Mesodermal cell (in vitro differentiated cells): Measurements from ENCODE around the gene CELA3A.

Experiments used
- H3K27ac ChIP-seq: 2 replicates; pipeline ENCODE4 v1.7.0; 2013; ENCODE audit warnings: mild to moderate bottlenecking, low read depth, low read length, moderate library complexity; ENCODE audit not compliant: severe bottlenecking
- H3K36me3 ChIP-seq: 2 replicates; pipeline ENCODE4 v1.7.1; 2013; ENCODE audit warnings: mild to moderate bottlenecking, low read length, moderate library complexity; ENCODE audit not compliant: control insufficient read depth, insufficient read depth
- H3K4me1 ChIP-seq: one replicate; pipeline ENCODE4 v1.7.1; 2013; ENCODE audit warnings: mild to moderate bottlenecking, low read length; ENCODE audit not compliant: insufficient read depth, control insufficient read depth, poor library complexity, severe bottlenecking
- H3K4me3 ChIP-seq: 2 replicates; pipeline ENCODE4 v1.7.0; 2013; ENCODE audit warnings: low read length, control low read depth, mild to moderate bottlenecking; ENCODE audit not compliant: insufficient read depth, poor library complexity, severe bottlenecking; ENCODE audit errors: extremely low read depth
- H3K9me3 ChIP-seq: 2 replicates; pipeline ENCODE4 v1.7.1; 2013; ENCODE audit warnings: mild to moderate bottlenecking, low read length, moderate library complexity; ENCODE audit not compliant: control insufficient read depth
- WGBS, 2 experiments: methylation state at CpG; one replicate each; pipeline ENCODE4 v1.1.5; 2013; ENCODE audit warnings: missing lambda C conversion rate in 2 of 2; ENCODE audit not compliant: insufficient coverage in 2 of 2; 5-methylcytosine and 5-hydroxymethylcytosine counted together

Gene CELA3A

GRCh38 chr1:22039594-22040285 is 38.3 kb downstream of the CELA3A start:
- Histone ChIP-seq H3K4me3 (no peak overlapping the region), H3K4me1 (peaks cover 11% of the 10 kb centered on the region), H3K9me3 (no peaks in the 10 kb centered on the region), H3K27ac (no peak overlapping the region), H3K36me3 (no peaks in the 10 kb centered on the region)
- WGBS, 2 experiments, result 58 to 73% methylated on average over 4 of the region's 6 CpGs

DNA sequence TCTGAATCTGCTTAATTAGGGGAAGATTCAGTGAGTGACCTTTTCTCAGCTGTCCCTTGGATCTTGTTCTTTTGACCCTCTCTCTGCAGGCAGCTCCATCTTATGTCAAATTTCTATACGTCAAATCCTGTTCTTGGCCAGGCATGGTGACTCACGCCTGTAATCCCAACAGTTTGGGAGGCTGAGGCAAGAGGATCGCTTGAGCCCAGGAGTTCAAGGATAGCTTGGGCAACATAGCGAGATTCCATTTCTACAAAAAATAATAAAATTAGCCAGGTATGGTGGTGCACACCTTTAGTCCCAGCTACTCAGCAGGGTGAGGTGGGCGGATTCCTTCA is 38.8 kb downstream of the CELA3A start:
- Histone ChIP-seq H3K27ac (no peak overlapping the region), H3K9me3 (no peaks in the 10 kb centered on the region), H3K4me3 (no peak overlapping the region), H3K4me1 (peaks cover 14% of the 10 kb centered on the region), H3K36me3 (no peaks in the 10 kb centered on the region)
- 97 to 100% methylated on average over 3 of the region's 5 CpGs for WGBS, 2 experiments

DNA sequence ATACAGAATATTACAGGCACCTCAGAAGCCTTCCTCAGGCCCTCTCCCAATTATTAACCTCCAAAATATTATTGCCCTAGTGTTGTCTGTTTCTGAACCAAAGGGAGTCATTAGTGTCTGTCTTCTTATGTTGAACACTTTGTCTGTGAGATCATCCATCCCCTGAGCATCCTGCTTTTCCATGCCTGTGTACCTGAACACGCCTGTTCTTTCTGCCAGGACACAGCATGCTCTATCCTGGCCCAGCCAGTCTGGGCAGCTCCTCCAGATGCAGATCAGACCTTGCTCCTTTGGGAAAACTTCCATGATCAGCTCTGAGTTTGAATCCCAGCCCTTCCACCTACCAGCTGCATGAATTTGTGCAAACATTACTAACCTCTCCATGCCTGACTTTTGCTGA is 40.0 kb downstream of the CELA3A start:
- no peak overlapping the region for H3K4me3 ChIP-seq
- peaks cover 14% of the 10 kb centered on the region for H3K4me1 ChIP-seq
- no peaks in the 10 kb centered on the region for H3K36me3 ChIP-seq
- H3K9me3 ChIP-seq, result peaks cover 7% of the 10 kb centered on the region
- no peak overlapping the region for H3K27ac ChIP-seq
- 67 to 92% methylated on average over 1 of the region's 1 CpG for WGBS, 2 experiments

DNA sequence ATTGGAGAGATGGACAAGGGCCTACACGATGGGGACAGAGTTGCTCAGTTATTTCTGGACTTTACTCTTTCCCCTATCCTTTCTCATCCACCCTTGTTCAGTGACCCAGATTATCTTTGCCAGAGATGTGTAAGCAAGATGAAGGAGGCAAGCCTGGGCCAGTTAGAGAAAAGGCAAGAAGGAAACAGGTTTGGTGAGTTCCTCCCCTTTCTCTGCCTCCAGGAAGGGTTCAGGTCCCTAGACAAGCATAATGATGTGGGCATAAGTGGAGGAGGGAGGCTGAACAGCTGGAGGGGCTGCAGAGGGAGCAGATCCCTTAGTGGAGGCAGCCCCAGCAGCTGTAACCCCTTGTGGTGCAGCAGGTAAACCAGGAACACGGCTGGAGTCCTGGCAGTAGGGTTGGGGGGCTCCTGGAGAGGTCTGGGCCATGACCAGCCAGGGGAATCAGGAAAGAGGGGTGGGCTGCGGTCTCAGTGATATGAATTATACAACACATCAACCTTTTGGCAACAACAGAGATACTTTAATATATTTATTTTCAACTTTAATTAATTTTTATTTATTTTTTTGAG is 41.8 kb downstream of the CELA3A start:
- no CpG with 5 or more reads among the region's 3 CpGs for WGBS, 2 experiments
- no peak overlapping the region for H3K27ac ChIP-seq
- H3K4me1 ChIP-seq, result peaks cover 14% of the 10 kb centered on the region

DNA sequence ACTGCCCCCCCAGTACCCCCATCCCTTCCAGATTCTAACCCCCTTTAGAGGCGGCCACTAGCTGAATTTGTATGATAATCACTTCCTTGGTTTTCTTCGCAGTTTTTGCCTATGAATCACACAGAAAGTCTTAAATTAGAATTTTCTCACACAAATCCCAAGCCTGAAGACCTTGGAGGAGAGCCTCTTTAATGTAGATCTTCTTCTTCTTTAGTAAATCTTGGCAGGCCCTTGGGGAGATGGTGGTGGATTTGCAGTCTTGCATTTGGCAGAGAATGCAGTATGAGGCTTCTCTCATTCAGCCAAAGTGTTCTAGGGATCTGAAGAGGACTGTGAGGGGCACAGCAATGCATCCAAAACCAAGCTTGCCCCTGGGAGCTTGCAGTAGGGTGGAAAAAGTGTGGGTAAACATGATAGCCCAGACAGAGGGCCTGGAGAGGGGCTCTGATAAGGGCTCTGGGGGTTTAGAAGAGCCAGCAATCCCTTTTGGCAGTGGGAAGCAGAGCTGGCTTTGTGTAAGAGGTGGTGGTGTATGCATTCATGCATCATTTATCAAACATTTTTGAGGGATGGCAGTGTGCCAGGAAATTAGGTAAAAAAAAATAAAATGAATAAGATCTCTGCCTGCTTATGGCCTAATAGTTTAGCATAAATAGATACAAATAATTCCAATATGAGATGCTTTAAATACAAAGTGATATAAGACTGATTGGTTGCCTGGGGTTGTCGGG is 43.4 kb downstream of the CELA3A start:
- H3K36me3 ChIP-seq, result no peaks in the 10 kb centered on the region
- no peak overlapping the region for H3K4me3 ChIP-seq
- peaks cover 7% of the 10 kb centered on the region for H3K9me3 ChIP-seq
- H3K27ac ChIP-seq, result no peak overlapping the region
- peaks cover 11% of the 10 kb centered on the region for H3K4me1 ChIP-seq
- WGBS, 2 experiments, result 88 to 100% methylated on average over 1 of the region's 3 CpGs

More for the DNA sequence above, 41.8 kb downstream of the CELA3A start:
- Histone ChIP-seq H3K36me3 (no peaks in the 10 kb centered on the region), H3K9me3 (peaks cover 7% of the 10 kb centered on the region), H3K4me3 (no peak overlapping the region)

DNA sequence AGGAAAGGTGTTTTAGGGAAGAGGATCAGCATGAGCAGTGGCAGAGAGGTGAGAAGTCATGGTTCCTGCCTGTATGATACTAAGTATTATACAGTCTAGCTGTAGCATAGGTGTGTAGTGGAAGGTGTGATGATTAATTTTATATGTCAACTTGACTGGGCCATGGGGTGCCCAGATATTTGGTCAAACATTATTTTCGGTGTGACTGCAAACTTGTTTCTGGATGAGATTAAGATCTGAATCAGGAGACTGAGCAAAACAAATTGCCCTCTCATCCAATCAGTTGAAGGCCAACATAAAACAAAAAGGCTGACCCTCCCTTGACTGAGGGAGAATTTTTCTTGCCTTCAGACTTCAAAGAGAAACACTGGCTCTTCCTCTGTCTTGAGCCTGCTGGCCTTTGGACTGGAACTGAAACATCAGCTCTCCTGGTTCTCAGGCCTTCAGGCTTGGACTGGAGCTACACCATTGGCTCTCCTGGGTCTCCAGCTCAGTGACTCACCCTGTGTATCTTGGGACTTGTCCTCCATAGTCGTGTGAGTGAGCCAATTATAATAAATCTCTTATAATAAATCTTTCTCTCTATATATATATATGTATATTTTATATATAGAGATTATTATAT is 44.3 kb downstream of the CELA3A start:
- no peak overlapping the region for H3K4me3 ChIP-seq
- no peaks in the 10 kb centered on the region for H3K36me3 ChIP-seq
- H3K9me3 ChIP-seq, result peaks cover 7% of the 10 kb centered on the region
- H3K4me1 ChIP-seq, result peaks cover 6% of the 10 kb centered on the region
- H3K27ac ChIP-seq, result no peak overlapping the region
- WGBS, 2 experiments, result no CpG with 5 or more reads among the region's 2 CpGs

- H3K4me1 ChIP-seq, result peaks cover 6% of the 10 kb centered on the region
- peaks cover 7% of the 10 kb centered on the region for H3K9me3 ChIP-seq
- H3K4me3 ChIP-seq, result no peak overlapping the region
- no peaks in the 10 kb centered on the region for H3K36me3 ChIP-seq
- 83 to 88% methylated on average over 6 to 7 of the region's 8 CpGs for WGBS, 2 experiments
- H3K27ac ChIP-seq, result no peak overlapping the region
Measured at GRCh38 chr1:22048351-22049192, 47.1 kb downstream of the CELA3A start.

- WGBS, 2 experiments, result 80 to 100% methylated on average over 2 of the region's 3 CpGs
- Histone ChIP-seq H3K4me1 (no peaks in the 10 kb centered on the region), H3K36me3 (peaks cover 11% of the 10 kb centered on the region), H3K27ac (no peak overlapping the region), H3K9me3 (peaks cover 6% of the 10 kb centered on the region), H3K4me3 (no peak overlapping the region)
Measured at GRCh38 chr1:22050330-22050729, 48.9 kb downstream of the CELA3A start.

DNA sequence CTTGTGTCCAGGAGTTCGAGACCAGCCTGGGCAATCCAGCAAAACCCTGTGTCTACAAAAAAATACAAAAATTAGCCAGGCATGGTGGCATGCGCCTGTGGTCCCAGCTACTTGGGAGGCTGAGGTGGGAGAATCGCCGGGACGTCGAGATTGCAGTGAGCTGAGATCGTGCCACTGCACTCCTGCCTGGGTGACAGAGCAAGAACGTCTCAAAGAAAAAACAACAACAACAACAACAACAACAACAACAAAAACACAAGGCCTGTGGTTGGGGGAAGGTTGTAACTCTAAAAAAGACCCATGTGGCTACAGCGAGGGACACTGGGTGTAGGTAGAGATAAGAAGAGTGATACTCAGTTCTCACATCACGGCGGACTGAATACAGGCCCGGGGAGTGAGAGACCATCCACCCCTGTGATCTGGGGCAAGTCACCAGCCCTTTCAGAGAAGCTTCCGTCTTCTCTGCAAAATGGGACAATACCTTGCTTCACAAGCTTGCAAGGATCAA is 50.2 kb downstream of the CELA3A start:
- WGBS, 2 experiments, result 88 to 93% methylated on average over 9 to 11 of the region's 13 CpGs
- no peak overlapping the region for H3K4me3 ChIP-seq
- H3K9me3 ChIP-seq, result no peaks in the 10 kb centered on the region
- peaks cover 24% of the 10 kb centered on the region for H3K36me3 ChIP-seq
- no peaks in the 10 kb centered on the region for H3K4me1 ChIP-seq
- no peak overlapping the region for H3K27ac ChIP-seq
